Hepatocyte (in vitro differentiated cells): ENCODE results near the gene GNPTAB. TPM values are rescaled to one million over a fixed set of nuclear protein-coding genes. Genes with fewer than 3 reads are reported as not detected.

Source experiments
- DNase-seq: peaks from one replicate; pipeline ENCODE4 v3.0.0-alpha.2; 2016; ENCODE audit warnings: low spot score
- H2AFZ ChIP-seq: fragments of 200-600 bp; sonication (generic); 2 replicates; pipeline ENCODE4 v1.6.0; 2016; ENCODE audit warnings: antibody characterized with exemption, mild to moderate bottlenecking
- H3K27ac ChIP-seq: fragments of 200-600 bp; sonication (generic); 2 replicates; pipeline ENCODE4 v1.5.1; 2016; ENCODE audit warnings: mild to moderate bottlenecking
- H3K27me3 ChIP-seq: fragments of 200-600 bp; sonication (generic); 2 replicates; pipeline ENCODE4 v1.6.1; 2016
- H3K36me3 ChIP-seq: fragments of 200-600 bp; sonication (generic); replicated peaks from 2 replicates; pipeline ENCODE4 v1.5.1; 2016; ENCODE audit warnings: low read depth; ENCODE audit not compliant: insufficient read depth
- H3K4me1 ChIP-seq: fragments of 200-600 bp; sonication (generic); 2 replicates; pipeline ENCODE4 v1.5.1; 2016; ENCODE audit warnings: mild to moderate bottlenecking, moderate library complexity; ENCODE audit not compliant: insufficient read depth
- H3K4me2 ChIP-seq: fragments of 200-600 bp; sonication (generic); 2 replicates; pipeline ENCODE4 v1.6.0; 2016
- H3K4me3 ChIP-seq: fragments of 200-600 bp; sonication (generic); 2 replicates; pipeline ENCODE4 v1.5.1; 2016; ENCODE audit warnings: mild to moderate bottlenecking
- H3K79me2 ChIP-seq: fragments of 200-600 bp; sonication (generic); 2 replicates; pipeline ENCODE4 v1.6.0; 2017; ENCODE audit warnings: mild to moderate bottlenecking
- H3K9me2 ChIP-seq: fragments of 200-600 bp; sonication (generic); replicated peaks from 2 replicates; pipeline ENCODE4 v1.6.0; 2017; ENCODE audit warnings: mild to moderate bottlenecking; ENCODE audit not compliant: insufficient read depth
- H3K9me3 ChIP-seq: fragments of 200-600 bp; sonication (generic); 2 replicates; pipeline ENCODE4 v1.5.1; 2016; ENCODE audit warnings: low read depth, mild to moderate bottlenecking
- H4K20me1 ChIP-seq: fragments of 200-600 bp; sonication (generic); 2 replicates; pipeline ENCODE4 v1.6.0; 2016; ENCODE audit warnings: mild to moderate bottlenecking; ENCODE audit not compliant: insufficient read depth, poor library complexity, severe bottlenecking
- EZH2 ChIP-seq: fragments of 200-600 bp; sonication (generic); IDR thresholded peaks from 2 replicates; pipeline ENCODE4 v1.6.1; 2016; ENCODE audit warnings: antibody characterized with exemption, mild to moderate bottlenecking, borderline replicate concordance
- EZH2phosphoT487 ChIP-seq: fragments of 200-600 bp; sonication (generic); IDR thresholded peaks from one replicate; pipeline ENCODE4 v1.6.1; 2018; ENCODE audit warnings: antibody characterized with exemption, mild to moderate bottlenecking, low read depth, moderate library complexity; ENCODE audit not compliant: unreplicated experiment, severe bottlenecking
- WGBS: methylation state at CpG from one replicate; pipeline ENCODE4 v1.1.6; 2016; ENCODE audit warnings: low lambda C conversion rate; ENCODE audit errors: missing lambda C conversion rate; 5-methylcytosine and 5-hydroxymethylcytosine counted together
- polyA plus RNA-seq: library from polyadenylated mRNA; unstranded; fragments of >200 nt; fragmentation: Nextera tagmentation; extraction: Ambion mirVana; gene quantifications from 2 replicates; pipeline ENCODE4 v1.2.1, GENCODE V29; 2016
- total RNA-seq: library from RNA; depleted of rRNA; stranded (reverse); fragments of >200 nt; gene quantifications from 2 replicates; pipeline ENCODE4 v1.2.3, GENCODE V29; 2014
- TF ChIP-seq, protein P1 (sequence below): fragments of 200-600 bp; sonication (generic); IDR thresholded peaks from 2 replicates; pipeline ENCODE4 v1.5.1; 2016; ENCODE audit warnings: antibody characterized with exemption, mild to moderate bottlenecking; ENCODE audit not compliant: poor library complexity

GNPTAB gene
- total and polyA plus RNA-seq, 2 experiments from 2014 or later = 13.8 to 21.6 TPM

DNA sequence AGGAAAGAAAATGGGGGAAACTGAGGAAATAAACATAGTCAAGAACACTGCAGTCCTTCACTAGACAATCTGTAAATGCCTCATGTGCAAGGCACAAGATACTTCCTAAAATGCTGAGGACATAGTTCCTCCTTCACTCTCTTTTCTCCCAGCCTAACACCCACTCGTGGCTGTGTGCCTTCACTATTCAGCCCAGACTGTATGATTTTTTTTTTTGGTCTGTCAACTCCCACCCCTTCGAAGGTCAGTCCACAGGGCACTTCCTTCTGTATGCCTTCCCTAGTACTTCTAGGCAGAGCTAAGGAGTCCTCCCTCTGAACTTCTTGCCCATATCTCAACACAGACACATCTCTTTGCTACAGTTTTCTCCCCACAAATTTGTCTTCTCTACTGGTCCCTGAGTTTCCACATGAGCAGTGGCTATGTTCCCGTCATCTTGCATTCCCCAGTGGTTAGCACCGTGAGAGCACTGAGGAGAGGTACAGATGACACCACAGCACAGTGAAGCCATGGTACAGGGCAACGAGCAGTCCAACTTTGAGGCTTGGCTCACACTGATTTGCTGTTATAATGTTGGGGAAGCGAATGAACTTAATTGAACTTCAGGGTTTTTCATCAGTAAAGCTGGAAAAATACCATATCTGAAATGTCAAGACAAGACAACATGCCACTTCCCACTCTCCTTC is 67.4 kb downstream of the GNPTAB start:
- H3K4me2 ChIP-seq = no peak overlapping the region
- H3K36me3 ChIP-seq = peaks cover 3% of the 10 kb centered on the region
- H3K27ac ChIP-seq = no peak overlapping the region
- H3K9me3 ChIP-seq = no peaks in the 10 kb centered on the region
- no peaks in the 10 kb centered on the region for H3K27me3 ChIP-seq
- no peak overlapping the region for H2AFZ ChIP-seq
- no peak for DNase-seq
- 91% methylated on average over 6 of the region's 6 CpGs for WGBS
- H3K79me2 ChIP-seq = no peaks in the 10 kb centered on the region
- no peaks in the 10 kb centered on the region for H3K9me2 ChIP-seq
- H4K20me1 ChIP-seq = no peaks in the 10 kb centered on the region
- no peak overlapping the region for H3K4me3 ChIP-seq
- peaks cover 2% of the 10 kb centered on the region for H3K4me1 ChIP-seq
- TF ChIP-seq EZH2 = no peak
- no peak for TF ChIP-seq EZH2phosphoT487
- TF ChIP-seq, protein P1, sequence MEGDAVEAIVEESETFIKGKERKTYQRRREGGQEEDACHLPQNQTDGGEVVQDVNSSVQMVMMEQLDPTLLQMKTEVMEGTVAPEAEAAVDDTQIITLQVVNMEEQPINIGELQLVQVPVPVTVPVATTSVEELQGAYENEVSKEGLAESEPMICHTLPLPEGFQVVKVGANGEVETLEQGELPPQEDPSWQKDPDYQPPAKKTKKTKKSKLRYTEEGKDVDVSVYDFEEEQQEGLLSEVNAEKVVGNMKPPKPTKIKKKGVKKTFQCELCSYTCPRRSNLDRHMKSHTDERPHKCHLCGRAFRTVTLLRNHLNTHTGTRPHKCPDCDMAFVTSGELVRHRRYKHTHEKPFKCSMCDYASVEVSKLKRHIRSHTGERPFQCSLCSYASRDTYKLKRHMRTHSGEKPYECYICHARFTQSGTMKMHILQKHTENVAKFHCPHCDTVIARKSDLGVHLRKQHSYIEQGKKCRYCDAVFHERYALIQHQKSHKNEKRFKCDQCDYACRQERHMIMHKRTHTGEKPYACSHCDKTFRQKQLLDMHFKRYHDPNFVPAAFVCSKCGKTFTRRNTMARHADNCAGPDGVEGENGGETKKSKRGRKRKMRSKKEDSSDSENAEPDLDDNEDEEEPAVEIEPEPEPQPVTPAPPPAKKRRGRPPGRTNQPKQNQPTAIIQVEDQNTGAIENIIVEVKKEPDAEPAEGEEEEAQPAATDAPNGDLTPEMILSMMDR = no peak

DNA sequence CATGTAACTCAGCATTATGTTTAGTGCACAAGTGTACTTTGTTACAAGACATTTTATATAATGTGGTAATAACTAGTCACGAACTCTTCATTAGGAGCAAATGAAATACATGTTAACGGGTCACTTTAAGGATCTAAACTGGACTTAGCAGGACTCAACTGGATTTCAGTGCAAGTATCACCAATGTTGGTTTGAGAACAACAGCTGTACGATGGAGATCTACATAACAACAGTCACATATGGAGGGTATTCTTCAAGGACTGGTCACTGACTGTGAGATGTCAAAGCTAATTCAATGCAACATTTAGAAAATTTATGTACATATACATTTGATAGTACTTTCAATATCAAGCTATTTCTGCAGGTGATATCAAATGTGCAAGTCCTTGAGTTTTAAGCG is 69.0 kb downstream of the GNPTAB start:
- no peaks in the 10 kb centered on the region for H3K9me3 ChIP-seq
- H3K27ac ChIP-seq = no peak overlapping the region
- DNase-seq = no peak
- H4K20me1 ChIP-seq = no peaks in the 10 kb centered on the region
- H3K4me3 ChIP-seq = no peak overlapping the region
- no peaks in the 10 kb centered on the region for H3K4me1 ChIP-seq
- 95% methylated on average over 4 of the region's 4 CpGs for WGBS
- no peak for TF ChIP-seq EZH2phosphoT487
- TF ChIP-seq, protein P1 = no peak
- TF ChIP-seq EZH2 = no peak
- H3K27me3 ChIP-seq = no peaks in the 10 kb centered on the region
- H3K4me2 ChIP-seq = no peak overlapping the region
- H3K36me3 ChIP-seq = no peaks in the 10 kb centered on the region
- no peaks in the 10 kb centered on the region for H3K9me2 ChIP-seq
- H2AFZ ChIP-seq = no peak overlapping the region
- H3K79me2 ChIP-seq = no peaks in the 10 kb centered on the region

DNA sequence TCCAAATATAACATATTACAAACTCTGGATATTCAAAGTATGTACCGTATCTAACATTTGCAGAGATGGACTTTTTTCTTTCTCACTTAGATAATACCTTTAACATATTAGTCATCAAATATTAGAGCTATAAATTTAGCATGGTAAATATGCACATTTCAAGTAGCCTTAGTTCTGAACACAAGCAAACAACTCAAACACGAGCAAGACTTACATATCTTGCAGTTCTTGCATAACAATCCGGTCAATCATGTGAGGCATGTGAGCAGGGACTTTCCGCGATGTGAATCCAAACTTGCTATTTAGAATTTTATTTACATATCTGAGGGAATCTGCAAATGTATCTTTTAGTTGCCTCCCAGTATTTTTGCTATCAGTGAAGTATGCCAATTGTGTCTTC is 69.4 kb downstream of the GNPTAB start:
- no peak overlapping the region for H3K4me2 ChIP-seq
- no peak overlapping the region for H2AFZ ChIP-seq
- no peaks in the 10 kb centered on the region for H3K36me3 ChIP-seq
- no peak for DNase-seq
- H3K9me3 ChIP-seq = no peaks in the 10 kb centered on the region
- no peaks in the 10 kb centered on the region for H3K79me2 ChIP-seq
- no peak overlapping the region for H3K27ac ChIP-seq
- H3K4me3 ChIP-seq = no peak overlapping the region
- TF ChIP-seq, protein P1 = no peak
- TF ChIP-seq EZH2phosphoT487 (no peak), EZH2 (no peak)
- no peaks in the 10 kb centered on the region for H3K4me1 ChIP-seq
- WGBS = 88% methylated on average over 5 of the region's 5 CpGs
- H3K27me3 ChIP-seq = no peaks in the 10 kb centered on the region
- H3K9me2 ChIP-seq = no peaks in the 10 kb centered on the region
- H4K20me1 ChIP-seq = no peaks in the 10 kb centered on the region
